A549 (cell line): Measurements from ENCODE around the gene RPL41. TPM values are rescaled to one million over a fixed set of nuclear protein-coding genes. Genes with fewer than 3 reads are reported as not detected.
A peak's percentile ranks its signal among the peaks of the same experiment; 100 is the strongest.

ENCODE experiments used
- ATAC-seq, 2 experiments: fragments of 200-7000 bp in 1 of 2; fragments of >200 bp in 1 of 2; cut with Nextera tagmentation in 1 of 2; cut with Tn5 transposase in 1 of 2; 3 replicates each; pipeline versions ENCODE4 v1.8.0 to v1.9.1; 2018 to 2020; ENCODE audit warnings: mild to moderate bottlenecking in 1 of 2, moderate library complexity in 1 of 2
- CTCF ChIA-PET: fragments of 300-600 bp; sonication (Branson Sonifier 250); formaldehyde crosslinking; extraction: SDS; loops from one replicate; lab custom pipeline; 2021; ENCODE audit warnings: antibody characterized with exemption, inconsistent platforms; lab: Yijun Ruan, JAX
- POLR2A ChIA-PET: fragments of 350-600 bp; formaldehyde crosslinking; extraction: SDS; loops from one replicate; lab custom pipeline; 2021; ENCODE audit warnings: antibody characterized with exemption, inconsistent platforms; lab: Yijun Ruan, JAX
- DNase-seq, 2 experiments: peaks; one replicate each; pipeline versions ENCODE4 v3.0.0 to v3.0.0-alpha.2; 2011 to 2016; ENCODE audit warnings: low read depth in 1 of 2, low spot score in 1 of 2
- FAIRE-seq: peaks from 2 replicates; lab custom pipeline; 2011; peaks lifted over from hg19 to GRCh38; lab: Jason Lieb, UNC
- H3K27ac ChIP-seq, 2 experiments: fragments of >200 bp; sonication (Bioruptor Twin); formaldehyde crosslinking; 3 replicates each; pipeline ENCODE4 v1.5.1; 2016 to 2017
- H3K4me1 ChIP-seq: fragments of >200 bp; sonication (Bioruptor Twin); formaldehyde crosslinking; 3 replicates; pipeline ENCODE4 v1.6.1; 2016
- H3K4me2 ChIP-seq: fragments of >200 bp; sonication (Bioruptor Twin); formaldehyde crosslinking; 3 replicates; pipeline ENCODE4 v1.6.1; 2016
- H3K4me3 ChIP-seq: fragments of >200 bp; sonication (Bioruptor Twin); formaldehyde crosslinking; 3 replicates; pipeline ENCODE4 v1.5.1; 2016
- H3K9me3 ChIP-seq: fragments of >200 bp; sonication (Bioruptor Twin); formaldehyde crosslinking; 3 replicates; pipeline ENCODE4 v1.6.1; 2016
- CHD2 ChIP-seq: fragments of 150-350 bp; IDR thresholded peaks from 2 replicates; pipeline ENCODE4 v1.6.1; 2014; ENCODE audit warnings: low read length; ENCODE audit not compliant: partially characterized antibody
- FOSB ChIP-seq: fragments of 250-450 bp; sonication (Bioruptor Pico); IDR thresholded peaks from 2 replicates; pipeline ENCODE4 v1.5.0; 2020; ENCODE audit warnings: mild to moderate bottlenecking, moderate library complexity
- FOSL2 ChIP-seq, 2 experiments: fragments of 450-650 bp in 1 of 2; fragments of >200 bp in 1 of 2; sonication (Bioruptor Twin) in 1 of 2; formaldehyde crosslinking; IDR thresholded peaks; 2 replicates each; pipeline versions ENCODE4 v1.5.0 to v1.6.1; 2016 to 2020; ENCODE audit warnings: mild to moderate bottlenecking in 1 of 2, moderate library complexity in 1 of 2
- JUNB ChIP-seq: fragments of >200 bp; sonication (Bioruptor Twin); formaldehyde crosslinking; IDR thresholded peaks from 2 replicates; pipeline ENCODE4 v1.6.1; 2016
- MYC ChIP-seq: IDR thresholded peaks from 2 replicates; pipeline ENCODE4 v1.6.1; 2012; ENCODE audit warnings: mild to moderate bottlenecking, inconsistent platforms, low read length, improper control_type of control experiment, borderline replicate concordance
- RARB ChIP-seq: fragments of 250-450 bp; sonication (Bioruptor Pico); IDR thresholded peaks from 2 replicates; pipeline ENCODE4 v1.8.0; 2021; ENCODE audit warnings: mild to moderate bottlenecking, moderate library complexity
- SREBF2 ChIP-seq: fragments of 450-650 bp; IDR thresholded peaks from 2 replicates; pipeline ENCODE4 v1.6.1; 2014; ENCODE audit warnings: mild to moderate bottlenecking, moderate library complexity
- WGBS: methylation state at CpG from one replicate; pipeline ENCODE4 v1.1.6; 2017; ENCODE audit errors: missing lambda C conversion rate; 5-methylcytosine and 5-hydroxymethylcytosine counted together
- polyA plus RNA-seq, 4 experiments: library from polyadenylated mRNA; depleted of rRNA in 3 of 4; stranded (reverse); fragments of >200 nt; fragmentation: RNase III in 1 of 4; extraction: RNeasy Plus Mini Kit Qiagen cat#74134 plus additional on column Dnase treatment in 1 of 4; gene quantifications; 2 replicates in 3 of 4; 3 replicates in 1 of 4; pipeline ENCODE4 v1.2.3, GENCODE V29; 2011 to 2017
- TF ChIP-seq, protein P1 (sequence below): fragments of 200-600 bp; sonication (generic); IDR thresholded peaks from 2 replicates; pipeline ENCODE4 v1.6.1; 2016; ENCODE audit warnings: antibody characterized with exemption, mild to moderate bottlenecking, moderate library complexity
- TF ChIP-seq, protein P2 (sequence below): fragments of 450-650 bp; IDR thresholded peaks from 2 replicates; pipeline ENCODE4 v1.6.1; 2014; ENCODE audit warnings: antibody characterized with exemption
- TF ChIP-seq, protein P3 (sequence below): IDR thresholded peaks from 2 replicates; pipeline ENCODE4 v1.6.1; 2012

The RPL41 gene
- polyA plus RNA-seq, 2 of the 4 experiments (the other 2 are of a cell fraction), result 8,804 to 9,351 TPM

DNA sequence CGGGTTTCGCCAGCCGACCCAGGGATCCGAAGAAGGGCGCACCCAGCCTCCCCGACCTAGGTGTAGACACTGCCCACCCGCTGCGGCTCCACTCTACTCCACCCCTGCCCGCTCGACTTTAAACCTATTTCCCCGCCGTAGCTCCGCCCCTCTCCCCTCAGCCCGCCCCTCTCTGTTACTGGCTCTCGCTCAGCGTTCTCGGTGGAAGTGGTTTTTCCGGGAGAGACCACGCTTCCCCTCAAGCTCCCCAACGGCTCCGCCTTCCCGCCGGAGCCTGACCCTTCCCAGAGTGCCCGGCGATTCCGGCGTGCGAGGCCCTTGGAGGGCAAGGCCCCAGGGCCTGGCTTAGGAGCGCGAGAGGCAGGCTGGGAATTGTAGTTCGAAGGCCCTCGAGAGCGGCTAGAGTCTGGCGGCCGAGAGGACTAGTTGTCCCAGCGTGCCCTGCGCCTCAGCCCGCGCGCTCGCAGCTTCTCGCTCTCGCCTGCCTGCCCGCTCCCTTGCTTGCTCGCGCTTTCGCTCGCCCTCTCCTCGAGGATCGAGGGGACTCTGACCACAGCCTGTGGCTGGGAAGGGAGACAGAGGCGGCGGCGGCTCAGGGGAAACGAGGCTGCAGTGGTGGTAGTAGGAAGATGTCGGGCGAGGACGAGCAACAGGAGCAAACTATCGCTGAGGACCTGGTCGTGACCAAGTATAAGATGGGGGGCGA lies 12.2 kb upstream of the RPL41 start, which contains the start of gene PA2G4 (continued):
- TF ChIP-seq, protein P1, sequence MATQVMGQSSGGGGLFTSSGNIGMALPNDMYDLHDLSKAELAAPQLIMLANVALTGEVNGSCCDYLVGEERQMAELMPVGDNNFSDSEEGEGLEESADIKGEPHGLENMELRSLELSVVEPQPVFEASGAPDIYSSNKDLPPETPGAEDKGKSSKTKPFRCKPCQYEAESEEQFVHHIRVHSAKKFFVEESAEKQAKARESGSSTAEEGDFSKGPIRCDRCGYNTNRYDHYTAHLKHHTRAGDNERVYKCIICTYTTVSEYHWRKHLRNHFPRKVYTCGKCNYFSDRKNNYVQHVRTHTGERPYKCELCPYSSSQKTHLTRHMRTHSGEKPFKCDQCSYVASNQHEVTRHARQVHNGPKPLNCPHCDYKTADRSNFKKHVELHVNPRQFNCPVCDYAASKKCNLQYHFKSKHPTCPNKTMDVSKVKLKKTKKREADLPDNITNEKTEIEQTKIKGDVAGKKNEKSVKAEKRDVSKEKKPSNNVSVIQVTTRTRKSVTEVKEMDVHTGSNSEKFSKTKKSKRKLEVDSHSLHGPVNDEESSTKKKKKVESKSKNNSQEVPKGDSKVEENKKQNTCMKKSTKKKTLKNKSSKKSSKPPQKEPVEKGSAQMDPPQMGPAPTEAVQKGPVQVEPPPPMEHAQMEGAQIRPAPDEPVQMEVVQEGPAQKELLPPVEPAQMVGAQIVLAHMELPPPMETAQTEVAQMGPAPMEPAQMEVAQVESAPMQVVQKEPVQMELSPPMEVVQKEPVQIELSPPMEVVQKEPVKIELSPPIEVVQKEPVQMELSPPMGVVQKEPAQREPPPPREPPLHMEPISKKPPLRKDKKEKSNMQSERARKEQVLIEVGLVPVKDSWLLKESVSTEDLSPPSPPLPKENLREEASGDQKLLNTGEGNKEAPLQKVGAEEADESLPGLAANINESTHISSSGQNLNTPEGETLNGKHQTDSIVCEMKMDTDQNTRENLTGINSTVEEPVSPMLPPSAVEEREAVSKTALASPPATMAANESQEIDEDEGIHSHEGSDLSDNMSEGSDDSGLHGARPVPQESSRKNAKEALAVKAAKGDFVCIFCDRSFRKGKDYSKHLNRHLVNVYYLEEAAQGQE, result peak; percentile 87
- peak; percentile 82 for TF ChIP-seq CHD2
- TF ChIP-seq, protein P2, sequence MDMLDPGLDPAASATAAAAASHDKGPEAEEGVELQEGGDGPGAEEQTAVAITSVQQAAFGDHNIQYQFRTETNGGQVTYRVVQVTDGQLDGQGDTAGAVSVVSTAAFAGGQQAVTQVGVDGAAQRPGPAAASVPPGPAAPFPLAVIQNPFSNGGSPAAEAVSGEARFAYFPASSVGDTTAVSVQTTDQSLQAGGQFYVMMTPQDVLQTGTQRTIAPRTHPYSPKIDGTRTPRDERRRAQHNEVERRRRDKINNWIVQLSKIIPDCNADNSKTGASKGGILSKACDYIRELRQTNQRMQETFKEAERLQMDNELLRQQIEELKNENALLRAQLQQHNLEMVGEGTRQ, result no peak
- TF ChIP-seq, protein P3, sequence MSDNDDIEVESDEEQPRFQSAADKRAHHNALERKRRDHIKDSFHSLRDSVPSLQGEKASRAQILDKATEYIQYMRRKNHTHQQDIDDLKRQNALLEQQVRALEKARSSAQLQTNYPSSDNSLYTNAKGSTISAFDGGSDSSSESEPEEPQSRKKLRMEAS, result peak; percentile 91
- TF ChIP-seq SREBF2, result no peak
- TF ChIP-seq, all 56 proteins: peak for 8

DNA sequence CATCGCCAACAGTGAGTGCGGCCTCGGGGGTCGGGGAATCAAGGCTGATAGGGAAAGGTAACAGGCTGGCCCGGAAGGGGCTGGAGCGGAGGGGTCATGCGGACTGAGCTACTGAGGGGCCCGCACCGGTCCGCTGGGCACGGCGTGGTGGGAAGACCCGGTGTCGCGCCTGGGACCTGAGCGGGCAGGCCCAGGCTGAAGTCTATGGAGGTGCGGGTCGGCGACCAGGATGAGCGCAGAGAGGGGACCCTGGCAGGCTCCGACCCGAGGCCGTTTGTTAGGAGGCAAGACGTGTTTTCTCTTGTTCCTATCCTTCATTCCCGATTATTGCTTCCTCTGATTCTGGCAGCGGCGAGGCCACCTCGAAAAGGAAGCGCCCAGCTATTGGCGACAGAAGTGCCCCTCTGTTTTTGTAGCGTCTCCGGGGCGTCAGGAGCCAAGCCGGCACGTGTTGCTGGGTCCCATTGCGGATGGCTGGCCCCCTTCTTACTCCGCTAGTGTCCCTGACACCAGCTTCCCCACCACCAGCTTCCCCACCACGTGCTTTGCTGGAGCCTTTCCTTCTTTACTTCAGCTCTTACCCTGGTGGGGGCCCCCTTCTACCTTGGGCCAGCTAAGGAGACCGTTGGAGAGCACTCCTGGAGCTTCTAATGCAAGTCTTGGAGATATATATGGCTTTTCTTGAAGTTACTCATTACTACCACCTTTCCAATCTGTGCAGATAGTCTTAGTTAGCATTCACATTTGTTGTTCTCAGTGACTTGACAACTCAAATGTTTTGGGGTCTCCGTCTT lies 11.4 kb upstream of the RPL41 start:
- DNase-seq, result peak in 1 of 2 experiments; percentile 31
- WGBS, result 3% methylated on average over 37 of the region's 40 CpGs
- peak overlapping the region; percentile 85 for H3K4me3 ChIP-seq
- TF ChIP-seq MYC, result 0 out of 2 replicates have a peak, but pooled peaks have one; percentile 38
- TF ChIP-seq, protein P3, result peak; percentile 86
- TF ChIP-seq, protein P2, result peak; percentile 6; the same call in 1 of the 2 replicates
- TF ChIP-seq, protein P1, result no peak
- TF ChIP-seq, all 56 proteins: peak for 3
- H3K4me1 ChIP-seq, result peaks cover 24% of the 10 kb centered on the region
- H3K4me2 ChIP-seq, result peak overlapping the region; percentile 96
- CTCF ChIA-PET, result interaction anchor here (0.6 to 4.1 kb wide), 8 partner anchors 9 to 331 kb away, joined by 3 to 23 read pairs (median 6); partner anchors contain the start of genes SUOX and ZC3H10
- ATAC-seq (peak; percentile 45 to 53), FAIRE-seq (no peak)
- POLR2A ChIA-PET, result interaction anchor here (0.5 to 3.4 kb wide), 15 partner anchors 10 to 532 kb away, joined by 3 to 77 read pairs (median 7); partner anchors contain the start of genes CNPY2, PYM1, RAB5B and RNF41
- peak overlapping the region; percentile 94 for H3K27ac ChIP-seq
- H3K9me3 ChIP-seq, result no peaks in the 10 kb centered on the region

DNA sequence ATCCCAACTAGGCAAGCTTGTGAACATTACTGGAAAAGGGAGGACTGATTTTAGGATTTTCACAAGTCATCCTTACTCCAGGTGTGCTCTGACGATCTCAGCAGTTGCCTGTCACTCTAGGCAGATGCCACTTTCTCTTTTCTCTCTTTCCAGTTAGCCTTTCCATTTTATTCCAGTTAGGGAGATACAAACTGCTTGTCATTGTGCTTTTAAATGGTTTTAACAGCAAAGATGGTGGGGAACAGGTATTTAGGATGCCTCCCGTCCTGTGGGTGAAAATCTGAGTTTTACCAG lies 10.9 kb upstream of the RPL41 start:
- FAIRE-seq, result no peak

More for the DNA sequence above, 10.9 kb upstream of the RPL41 start:
- Histone ChIP-seq H3K4me1 (peaks cover 24% of the 10 kb centered on the region), H3K27ac (peak overlapping the region; percentile 94), H3K9me3 (no peaks in the 10 kb centered on the region), H3K4me2 (peak overlapping the region; percentile 96), H3K4me3 (peak overlapping the region; percentile 85)
- ATAC-seq (no peak), DNase-seq (no peak)
- ChIA-PET CTCF (interaction anchor here (0.6 to 4.1 kb wide), 8 partner anchors 9 to 331 kb away, joined by 3 to 23 read pairs (median 6); partner anchors contain the start of gene ZC3H10), POLR2A (interaction anchor here (2.0 to 3.4 kb wide), 3 partner anchors 12 to 61 kb away, joined by 14 to 77 read pairs (median 33); partner anchors contain the start of genes RPL41 and ZC3H10)
- 14% methylated on average over 2 of the region's 2 CpGs for WGBS
- TF ChIP-seq FOSB (0 out of 2 replicates have a peak, but pooled peaks have one; percentile 42), RARB (no peak), JUNB (no peak), FOSL2 (IDR thresholded peaks at IDR 0.05) (no peak), FOSL2 (CRISPR knock-in tag; IDR thresholded peaks at IDR 0.05) (no peak)
